ENCODE data around the gene CCDC146.
"Not testable (repeated sequence)": the region's sequence is repeated elsewhere in the genome, so short reads cannot be mapped to it uniquely, and the experiment has no call there.

CCDC146 gene

DNA sequence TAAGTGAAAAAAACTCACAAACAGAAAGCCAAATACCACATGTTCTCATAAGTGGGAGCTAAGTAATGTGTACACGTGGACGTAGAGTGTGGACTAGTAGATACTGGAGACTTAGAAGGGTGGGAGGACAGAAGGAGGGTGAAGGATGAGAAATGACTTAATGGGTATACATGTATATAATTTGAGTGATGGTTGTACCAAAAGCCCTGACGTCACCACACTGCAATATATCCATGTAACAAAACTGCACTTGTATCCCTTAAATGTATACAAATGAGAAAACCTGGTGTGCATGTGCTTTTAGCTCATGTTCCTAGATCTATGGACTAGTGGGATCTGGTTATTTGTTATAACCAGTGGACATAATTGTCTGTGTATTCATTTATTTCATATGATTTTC is 125.7 kb downstream of the CCDC146 start:
- no peak for DNase-seq

DNA sequence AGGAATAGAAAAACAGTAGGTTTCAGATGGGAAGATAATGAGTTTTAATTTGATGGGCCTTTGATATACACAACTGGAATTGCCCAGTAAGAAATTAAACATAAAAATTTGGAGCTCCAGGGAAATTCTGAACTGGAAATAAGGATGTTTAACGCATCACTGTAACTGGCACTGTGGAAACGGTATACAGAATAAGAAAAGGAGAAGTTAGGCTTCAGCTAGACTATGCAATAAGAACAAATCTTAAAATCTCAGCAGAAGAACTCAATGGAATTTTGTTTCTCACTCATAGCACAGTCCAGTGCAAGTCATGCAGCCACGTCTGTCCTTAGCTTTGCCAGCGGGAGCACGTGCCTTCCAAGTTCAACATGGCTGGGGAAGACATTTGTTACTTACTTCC is 130.1 kb downstream of the CCDC146 start:
- no peak for DNase-seq

DNA sequence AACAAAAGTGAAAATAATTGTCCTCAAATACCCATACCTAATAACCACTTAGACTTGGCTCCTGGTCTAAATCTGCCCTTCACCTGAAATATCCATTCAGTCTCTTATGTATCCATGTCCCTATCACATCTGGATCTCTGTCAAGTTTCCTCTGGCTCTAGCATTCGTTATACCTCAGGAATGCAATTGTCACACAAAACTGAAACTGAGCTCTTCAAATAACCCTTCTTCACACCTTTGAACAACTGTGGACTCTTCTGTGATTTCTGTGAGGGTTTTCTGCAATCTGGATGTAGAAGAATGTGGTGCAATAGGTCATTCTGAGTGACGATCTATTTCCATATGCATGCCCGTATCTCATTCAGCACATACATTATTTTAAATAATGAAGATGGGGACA is 130.7 kb downstream of the CCDC146 start:
- DNase-seq: no peak

DNA sequence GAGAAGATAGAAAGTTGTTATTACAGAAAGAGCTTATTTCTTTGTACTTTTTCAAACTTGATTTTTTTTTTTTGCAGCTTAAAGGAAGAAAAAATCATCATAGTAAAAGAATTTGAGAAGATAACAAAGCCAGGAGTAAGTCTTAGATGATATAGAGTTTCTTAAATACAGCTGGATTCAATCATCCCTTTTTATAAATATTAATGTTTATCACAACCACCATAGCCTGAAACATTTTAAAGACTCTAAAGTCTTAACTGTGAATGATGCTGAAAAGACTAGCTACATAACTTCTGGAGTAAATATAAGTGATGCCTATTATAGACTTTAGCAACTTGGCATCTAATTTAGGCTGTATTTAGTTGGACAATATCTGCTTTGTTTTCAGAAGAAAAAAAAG is 132.0 kb downstream of the CCDC146 start:
- DNase-seq: no peak

DNA sequence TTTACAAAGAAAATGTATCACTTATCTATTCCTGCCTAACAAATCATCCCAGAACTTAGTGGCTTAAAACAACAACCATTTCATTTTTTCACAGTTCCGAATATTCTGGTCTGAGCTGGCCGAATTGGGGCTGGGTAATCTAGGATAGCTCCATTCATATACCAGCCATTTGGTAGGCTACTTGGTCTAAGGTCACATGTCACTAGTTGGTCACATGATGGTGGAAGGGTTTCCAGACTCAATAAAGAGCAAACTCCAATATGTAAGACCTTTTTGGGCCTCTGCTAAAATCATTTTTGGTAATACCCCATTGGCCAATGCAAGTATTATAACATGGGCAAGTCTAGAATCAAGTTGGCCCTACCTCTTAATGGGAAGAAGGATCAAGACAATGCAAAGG is 132.5 kb downstream of the CCDC146 start:
- no peak for DNase-seq

DNA sequence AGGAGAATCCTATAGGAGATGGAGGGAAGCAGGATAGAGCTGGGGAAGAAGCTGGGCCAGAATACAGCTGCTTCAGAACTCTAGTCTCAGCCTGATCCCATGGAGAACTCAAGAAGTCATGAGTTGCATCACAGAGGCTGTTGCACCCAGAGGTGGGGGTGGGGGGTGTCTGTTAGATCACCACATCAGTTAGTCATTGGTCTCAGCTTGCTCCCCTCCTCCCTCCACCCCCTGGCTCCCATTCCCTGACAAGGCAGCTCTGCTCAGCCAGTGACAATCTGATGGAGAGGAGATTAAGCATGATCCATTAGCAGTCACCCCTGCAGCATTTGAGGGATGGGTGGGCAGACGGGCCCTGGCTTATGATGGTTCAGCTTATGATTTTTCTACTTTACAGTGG is 135.6 kb downstream of the CCDC146 start:
- DNase-seq: peak; percentile 14

DNA sequence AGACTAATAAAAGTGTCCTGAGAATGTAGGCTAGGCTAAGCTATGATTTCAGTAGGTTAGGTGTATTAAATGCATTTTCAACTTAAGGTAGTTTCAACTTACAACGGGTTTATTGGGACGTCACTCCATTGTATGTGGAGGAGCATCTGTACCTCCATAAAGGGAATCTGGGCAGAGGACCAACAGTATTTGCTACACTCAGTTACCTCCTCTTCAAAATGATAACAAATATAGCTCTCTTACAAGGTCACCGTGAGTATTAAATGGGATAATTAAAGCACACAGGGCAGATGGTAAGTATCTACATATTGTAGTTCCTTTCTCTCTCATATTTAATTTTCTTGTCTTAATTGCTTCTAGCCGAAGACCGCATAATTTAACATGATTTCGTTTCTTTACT is 136.2 kb downstream of the CCDC146 start:
- peak; percentile 42 for DNase-seq

DNA sequence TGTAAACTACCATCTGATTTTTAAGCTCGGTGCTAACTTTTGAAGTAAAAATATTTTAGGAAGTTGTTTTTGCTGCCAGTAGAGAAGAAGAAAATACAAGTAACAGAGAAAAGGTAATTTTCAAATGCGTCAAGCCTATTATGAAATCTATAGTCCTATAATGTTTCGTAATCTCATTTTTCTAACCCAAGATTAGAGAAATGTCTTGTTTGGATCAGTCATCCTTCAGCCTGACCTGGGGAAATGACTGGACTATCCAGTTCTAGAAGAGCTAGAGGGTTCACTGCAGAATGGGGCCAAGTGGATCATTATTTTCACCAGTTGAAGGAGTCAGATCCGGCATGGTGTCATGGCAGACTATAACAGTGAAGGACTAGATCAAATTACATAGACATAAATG is 139.9 kb downstream of the CCDC146 start:
- no peak for DNase-seq

DNA sequence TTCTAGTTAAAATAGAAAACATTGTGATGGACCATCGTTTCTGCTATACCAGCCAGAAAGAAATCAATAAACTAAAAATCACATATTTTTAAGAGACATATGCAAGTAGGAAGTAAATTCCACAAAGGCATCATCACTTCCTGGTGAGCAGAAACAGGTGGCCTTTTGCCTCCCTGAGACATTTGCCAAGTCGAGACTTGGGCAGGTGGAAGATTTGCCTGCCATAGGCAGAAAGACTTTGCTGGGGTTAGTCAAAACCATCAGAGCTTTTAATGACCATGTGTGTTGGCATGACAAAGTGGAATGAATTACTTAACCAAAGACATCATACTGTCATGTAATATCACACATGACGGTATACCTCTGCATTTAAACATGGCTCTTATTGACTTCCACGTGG is 143.3 kb downstream of the CCDC146 start:
- no peak for DNase-seq

DNA sequence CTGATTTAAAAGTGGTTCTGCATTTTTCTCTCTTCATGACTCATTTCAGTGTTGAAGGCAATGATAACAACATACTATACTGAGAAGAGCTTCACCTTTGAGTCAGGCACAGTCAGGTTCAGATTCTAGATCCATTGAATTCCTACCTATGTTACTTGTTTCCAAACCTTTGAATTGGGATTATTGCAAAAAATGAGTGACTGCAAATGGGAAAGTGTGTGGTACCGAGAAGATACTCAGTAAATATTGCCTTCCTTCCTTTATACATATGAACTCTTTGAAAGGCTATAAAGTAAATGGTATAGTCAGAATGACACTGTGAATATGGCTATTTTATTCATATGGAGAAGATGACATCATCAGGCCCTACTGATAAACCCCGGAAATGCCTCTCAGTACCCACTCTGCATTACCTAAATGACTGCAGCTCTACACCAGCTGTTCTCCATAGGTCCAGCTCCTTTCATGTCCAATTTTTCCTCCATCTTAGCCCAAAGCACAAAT is 143.9 kb downstream of the CCDC146 start:
- DNase-seq: no peak

DNA sequence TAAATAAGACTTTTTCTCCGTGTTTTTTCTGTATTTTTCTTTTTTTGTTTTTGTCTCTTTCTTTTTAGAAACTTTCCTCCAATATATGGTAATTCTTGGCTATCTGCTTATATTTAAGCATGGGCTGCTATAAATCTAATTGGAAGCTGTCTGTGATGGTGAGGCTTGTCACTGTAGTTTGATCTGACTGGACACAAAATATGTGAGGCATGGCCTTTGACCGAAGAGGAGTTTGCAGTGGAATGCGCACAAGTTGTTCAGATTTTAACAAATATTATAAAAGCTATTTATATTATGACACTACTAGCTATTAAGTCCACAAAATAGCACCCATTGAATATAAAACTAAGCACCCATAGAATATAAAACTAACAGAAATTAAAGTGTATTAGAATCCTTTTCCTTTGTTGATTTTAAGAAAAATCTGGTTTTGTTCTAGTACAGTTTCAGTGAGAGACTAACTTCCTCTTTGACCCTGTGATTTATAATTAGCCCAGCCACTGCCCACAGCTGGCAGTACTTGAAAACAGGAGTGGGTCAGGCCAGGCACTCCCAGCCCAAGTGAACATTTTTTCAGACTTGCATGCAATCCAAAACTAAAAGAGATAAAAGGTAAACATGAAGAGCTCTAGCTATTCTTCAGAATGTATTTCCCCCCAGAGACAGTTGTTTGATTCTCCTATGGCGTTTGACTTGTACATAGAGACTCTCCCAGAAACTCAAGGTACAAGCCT is 147.1 kb downstream of the CCDC146 start:
- no peak for DNase-seq

DNA sequence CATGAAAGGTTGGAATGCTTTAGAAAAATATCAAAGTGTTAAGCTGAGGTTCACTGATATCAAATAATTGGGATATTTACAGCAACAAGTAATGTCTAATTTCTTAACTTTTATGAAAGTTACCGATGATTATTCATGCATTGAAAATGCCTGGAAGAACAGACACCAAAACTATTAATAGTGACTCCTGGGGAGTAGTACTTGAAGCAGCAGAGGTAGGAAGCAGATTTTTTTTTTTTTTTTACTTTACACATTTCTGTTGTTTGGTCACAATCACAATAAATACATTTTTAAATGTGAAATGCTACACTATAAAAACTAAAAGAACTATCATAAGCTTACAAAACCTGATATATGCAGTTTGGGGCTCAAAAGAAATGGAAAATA is 147.7 kb downstream of the CCDC146 start:
- DNase-seq: no peak

DNA sequence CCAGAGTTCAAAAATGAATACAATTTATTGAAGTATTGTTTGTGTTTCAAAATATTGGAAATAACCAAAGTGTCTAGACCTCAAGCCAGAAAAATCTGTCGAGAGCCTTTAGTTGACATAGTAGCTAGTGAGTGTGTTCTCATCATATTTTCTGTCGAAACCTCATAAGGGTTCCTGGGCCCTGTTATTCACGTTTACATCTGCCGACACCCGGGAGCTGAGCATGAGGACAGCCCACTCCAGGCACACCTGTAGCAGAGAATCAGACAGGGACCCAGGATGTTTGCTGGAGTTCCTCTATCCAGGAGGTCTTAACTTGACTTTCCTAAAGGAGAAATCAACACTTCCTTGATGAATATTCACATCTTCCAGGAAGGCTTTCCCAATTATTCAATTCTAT is 149.4 kb downstream of the CCDC146 start:
- no peak for DNase-seq

DNA sequence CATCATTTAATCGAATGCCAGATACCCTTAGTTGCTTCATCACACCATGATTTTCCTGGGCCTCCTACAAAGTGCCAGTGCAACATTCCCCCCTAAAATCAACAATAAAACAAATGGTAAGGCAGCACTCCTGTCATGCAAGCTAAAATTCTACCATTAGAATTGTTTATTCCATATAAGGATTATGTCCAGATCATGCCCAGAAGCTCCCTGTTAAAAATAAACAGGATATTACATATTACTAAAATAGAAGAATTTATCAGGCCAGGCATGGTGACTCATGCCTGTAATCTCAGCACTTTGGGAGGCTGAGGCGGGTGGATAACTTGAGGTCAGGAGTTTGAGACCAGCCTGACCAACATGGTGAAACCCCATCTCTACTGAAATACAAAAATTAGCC is 153.2 kb downstream of the CCDC146 start:
- DNase-seq: not testable (repeated sequence)

DNA sequence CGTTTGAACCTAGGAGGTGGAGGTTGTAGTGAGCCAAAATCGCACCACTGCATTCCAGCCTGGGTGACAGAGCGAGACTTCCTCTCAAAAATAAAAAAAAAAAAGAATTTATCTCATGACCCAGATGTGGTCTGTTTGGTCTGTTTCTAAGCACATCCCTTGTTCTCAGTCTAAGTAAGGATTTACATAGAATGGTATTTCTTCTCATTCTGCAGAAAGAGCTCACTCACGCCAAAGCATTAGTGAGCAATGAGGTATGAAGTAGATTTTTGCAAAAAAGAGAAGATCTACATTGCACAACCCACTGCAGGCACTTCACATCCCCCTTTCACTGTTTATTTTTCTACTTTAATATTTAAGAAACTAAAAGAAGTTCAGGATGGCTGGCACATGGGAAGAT is 153.7 kb downstream of the CCDC146 start:
- no peak for DNase-seq

DNA sequence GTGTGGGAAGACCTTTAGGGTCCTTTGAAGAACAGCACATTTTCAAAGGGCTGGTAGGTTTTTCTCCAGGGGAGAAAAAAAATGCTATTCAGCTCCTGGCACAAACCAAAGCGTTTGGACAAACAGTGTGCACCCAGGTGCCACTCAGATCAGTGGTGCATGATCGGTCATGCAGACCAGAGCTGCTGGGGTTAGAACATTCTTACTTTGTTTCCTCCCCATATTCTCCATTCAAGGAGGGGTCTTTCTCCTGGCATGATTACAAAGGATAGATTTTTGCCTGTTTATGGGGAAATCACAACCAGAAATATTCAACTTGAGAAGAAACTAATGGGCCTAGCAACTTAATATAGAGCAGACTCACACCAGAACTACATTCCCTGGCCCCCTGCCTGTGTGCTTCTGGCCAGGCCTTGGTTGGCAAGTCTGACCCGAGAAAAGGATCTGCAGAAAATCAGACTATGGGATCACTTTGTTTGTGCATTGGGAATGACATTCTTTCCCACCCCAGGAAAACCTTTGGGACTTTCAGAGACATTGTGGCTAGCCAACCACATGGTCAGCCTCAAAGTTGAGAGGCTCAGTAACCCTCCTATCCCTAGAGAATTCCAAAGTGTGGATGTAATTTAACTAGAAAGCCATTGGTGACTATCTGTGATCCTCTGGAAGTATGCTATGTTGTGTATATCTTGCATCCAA is 159.5 kb downstream of the CCDC146 start:
- DNase-seq: no peak

DNA sequence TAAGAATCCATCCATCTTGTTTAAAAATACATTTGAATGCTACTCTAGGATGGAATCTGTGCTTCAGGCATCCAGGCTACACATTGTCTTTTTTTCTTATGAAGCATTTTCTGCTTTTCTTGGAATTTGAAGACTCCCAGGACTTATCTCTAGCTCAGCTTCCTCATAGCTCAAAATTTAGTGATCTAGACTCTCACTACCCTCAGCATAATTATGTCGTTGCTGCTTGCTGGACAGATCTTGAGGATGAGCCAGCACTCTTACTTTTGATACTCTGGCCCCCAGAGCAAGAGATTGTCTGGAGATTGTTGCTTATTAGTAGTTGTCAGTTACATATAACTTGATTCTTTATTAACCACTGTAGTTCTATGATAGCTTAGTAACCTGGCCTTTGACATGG is 160.5 kb downstream of the CCDC146 start:
- no peak for DNase-seq

DNA sequence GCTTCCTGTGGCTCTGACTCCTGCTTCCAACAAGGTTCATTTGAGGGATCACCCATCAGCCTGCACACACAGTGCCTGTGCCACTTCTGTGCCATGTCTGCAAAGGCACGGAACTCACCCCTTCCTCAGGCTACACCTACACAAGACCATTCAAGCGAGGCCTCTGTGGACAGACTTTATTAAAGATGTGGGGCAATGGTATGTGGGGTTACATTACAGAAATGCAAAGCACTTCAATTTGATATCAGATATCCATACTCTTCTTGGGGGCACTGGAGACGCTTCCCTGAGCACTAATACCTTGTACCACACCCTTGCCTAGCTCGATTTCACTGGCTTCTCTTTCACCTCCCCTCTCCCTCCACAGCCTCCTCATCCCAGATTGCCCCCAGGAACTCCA is 161.6 kb downstream of the CCDC146 start:
- no peak for DNase-seq

DNA sequence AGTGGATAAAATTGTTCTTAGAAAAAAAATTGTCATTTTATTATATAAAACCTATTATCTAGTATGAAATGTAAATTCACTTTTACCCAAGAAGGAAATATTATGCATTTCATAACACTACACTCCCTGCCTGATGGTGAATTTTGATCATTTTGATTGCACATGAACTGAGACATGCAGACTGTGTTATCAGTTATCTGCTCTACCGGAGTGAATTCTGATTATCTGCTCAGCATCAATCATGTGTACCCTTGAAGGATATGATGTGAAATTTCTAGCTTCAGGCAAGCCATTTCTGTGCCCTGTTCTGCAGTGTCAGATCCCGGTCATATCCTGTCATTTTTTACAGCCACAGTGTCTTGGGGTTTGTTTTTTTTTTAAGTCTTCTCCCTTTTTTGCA is 162.2 kb downstream of the CCDC146 start:
- DNase-seq: no peak

DNA sequence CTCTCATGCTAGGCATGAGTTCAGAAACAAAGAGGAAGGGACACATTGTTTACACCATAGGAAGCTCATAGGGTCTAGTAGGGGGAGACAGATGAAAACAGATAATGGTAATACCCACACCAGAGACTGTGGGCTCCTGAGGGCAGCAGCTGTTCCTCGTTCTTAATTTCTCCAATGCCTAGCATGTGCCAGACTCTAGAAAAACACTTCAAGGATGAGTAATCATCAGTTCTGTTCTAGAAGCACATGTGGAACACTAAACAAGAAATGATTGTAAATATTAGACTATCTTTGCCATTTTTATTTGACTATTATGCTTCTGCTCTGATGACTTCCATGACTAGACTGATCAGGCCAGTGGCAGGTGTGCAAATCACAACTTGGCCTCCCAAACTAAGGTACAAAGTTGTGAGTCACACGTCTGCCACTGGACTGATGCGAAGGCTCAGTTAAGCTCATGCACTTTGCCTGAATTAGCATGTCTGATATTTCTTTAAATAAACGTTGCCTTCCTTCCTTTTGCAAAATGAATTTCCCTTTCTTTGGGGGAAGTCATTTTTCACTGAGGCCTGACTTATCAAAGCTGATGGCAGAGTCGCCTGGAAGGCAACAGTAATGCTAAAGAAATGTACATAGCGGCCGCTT is 166.4 kb downstream of the CCDC146 start:
- no peak for DNase-seq

DNA sequence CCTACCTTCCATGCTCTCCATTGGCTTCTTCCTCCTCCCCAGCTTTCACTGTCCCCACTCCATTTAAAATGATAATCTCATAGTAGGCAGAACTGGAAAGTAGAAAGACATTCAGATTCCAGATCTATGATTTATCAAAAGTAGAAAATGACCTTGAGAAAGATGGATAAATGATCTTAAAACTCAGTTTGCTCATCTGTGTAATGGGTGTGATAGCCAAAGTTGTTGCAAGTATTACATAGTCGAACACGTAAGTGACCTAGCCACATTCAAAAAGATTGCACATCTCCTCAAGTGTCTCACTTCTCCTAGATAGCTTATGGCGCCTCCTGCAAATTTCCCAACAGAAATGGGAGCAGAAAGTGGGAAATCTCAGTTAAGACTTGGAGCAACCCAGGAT is 167.0 kb downstream of the CCDC146 start:
- DNase-seq: no peak

DNA sequence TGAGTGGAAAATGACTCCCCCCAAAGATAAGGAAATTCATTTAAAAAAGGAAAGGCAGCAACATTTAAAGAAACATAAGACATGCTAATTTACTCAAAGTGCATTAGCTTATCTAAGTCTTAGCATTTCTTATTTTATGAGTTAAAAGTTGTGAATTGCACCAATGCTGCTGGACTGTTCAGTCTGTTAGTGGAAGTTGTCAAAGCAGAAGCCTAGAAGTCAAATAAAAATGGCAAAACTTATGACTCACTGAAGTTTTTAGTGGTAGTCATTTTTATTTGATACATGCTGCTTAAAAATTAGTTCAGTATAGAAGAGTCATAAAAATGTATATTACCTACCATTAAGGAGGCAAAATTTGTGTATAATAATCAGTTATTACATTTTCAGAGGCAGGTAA is 168.0 kb downstream of the CCDC146 start:
- no peak for DNase-seq

DNA sequence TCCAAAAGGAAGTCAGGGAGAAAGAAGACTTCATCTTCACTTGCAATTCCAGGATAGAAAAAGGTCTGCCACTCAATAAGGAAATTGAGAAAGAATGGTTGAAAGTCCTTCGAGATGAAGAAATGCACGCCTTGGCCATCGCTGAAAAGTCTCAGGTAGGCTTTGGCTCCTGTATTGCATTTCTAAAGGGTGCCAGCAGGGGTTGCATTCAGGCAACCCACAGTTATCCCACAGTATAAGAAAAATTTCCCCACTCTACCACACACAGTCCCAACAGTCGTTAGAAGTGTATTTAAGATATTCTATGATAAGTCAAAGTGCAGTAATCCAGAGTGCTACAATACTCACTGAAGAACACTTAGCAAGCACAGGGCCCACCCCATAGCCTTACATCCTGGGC is 170.6 kb downstream of the CCDC146 start:
- DNase-seq: no peak

DNA sequence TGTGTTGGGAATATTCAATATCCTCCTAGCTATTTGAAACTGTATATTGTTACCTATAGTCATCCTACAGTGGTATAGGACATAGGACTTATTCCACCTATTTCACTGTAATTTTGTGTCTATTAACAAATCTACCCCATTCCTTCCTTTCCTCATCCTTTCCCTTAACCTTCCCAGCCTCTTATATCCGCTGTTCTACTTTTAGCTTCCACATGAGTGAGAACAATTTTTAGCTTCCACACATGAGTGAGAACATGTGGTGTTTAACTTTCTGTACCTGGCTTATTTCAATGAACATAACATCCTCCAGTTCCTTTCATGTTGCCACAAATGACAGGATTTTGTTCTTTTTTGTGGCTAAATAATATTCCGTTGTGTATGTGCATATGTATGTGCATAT is 173.1 kb downstream of the CCDC146 start:
- no peak for DNase-seq
